NCI-H524 (cell line): ENCODE measurements around the gene SLC6A3.
"Not testable (repeated sequence)": the region's sequence is repeated elsewhere in the genome, so short reads cannot be mapped to it uniquely, and the experiment has no call there.

Source experiments
- DNase-seq, 2 experiments: peaks; one replicate each; lab custom pipeline; 2025; lab: John Stamatoyannopoulos, UW

SLC6A3 gene

DNA sequence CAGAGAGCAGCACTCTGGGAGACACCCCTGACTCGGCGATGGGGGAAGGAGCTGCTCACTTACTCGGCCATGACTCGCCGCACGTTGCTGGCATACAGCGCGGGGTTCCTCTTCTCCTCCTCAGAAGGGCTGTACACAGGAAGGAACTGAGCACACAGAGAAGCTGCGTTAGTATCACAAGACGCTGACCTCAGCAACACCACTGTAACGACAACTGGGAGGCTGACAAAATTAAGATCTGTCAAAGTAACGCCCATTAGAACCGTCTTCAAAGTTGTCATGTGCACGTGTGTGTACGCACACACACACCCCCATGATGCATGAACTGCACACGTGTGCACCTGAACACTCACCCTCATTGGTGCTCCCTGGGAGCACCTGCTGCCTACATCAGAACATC is 32.1 kb upstream of the SLC6A3 start:
- DNase-seq = no peak

DNA sequence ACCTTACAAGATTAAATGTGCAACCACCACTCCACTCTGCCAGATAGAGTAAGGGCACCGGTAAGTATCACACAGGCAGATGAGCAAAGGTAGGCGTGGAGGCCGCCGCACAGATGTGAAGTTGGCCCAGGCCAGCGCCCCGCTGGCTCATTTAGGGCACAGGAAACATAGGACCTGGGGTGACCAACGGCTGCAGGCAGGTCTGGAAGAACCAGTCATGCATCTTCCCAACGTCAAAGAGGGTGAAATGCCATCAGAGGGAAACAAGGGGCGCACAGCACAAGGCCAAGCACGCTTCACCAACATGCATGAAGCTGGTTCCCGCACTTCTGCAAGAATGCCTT is 31.7 kb upstream of the SLC6A3 start:
- no peak for DNase-seq

- no peak for DNase-seq
Measured at GRCh38 chr5:1476181-1476966, 31.1 kb upstream of the SLC6A3 start.

- DNase-seq = not testable (repeated sequence)
Measured at GRCh38 chr5:1475544-1475900, 30.3 kb upstream of the SLC6A3 start.

GRCh38 chr5:1474866-1475543 is 29.8 kb upstream of the SLC6A3 start:
- no peak for DNase-seq

GRCh38 chr5:1474183-1474839 is 29.1 kb upstream of the SLC6A3 start:
- no peak for DNase-seq

GRCh38 chr5:1473746-1474145 is 28.5 kb upstream of the SLC6A3 start:
- no peak for DNase-seq

- DNase-seq = no peak
Measured at GRCh38 chr5:1472964-1473628, 27.9 kb upstream of the SLC6A3 start.

GRCh38 chr5:1471997-1472963 is 27.0 kb upstream of the SLC6A3 start:
- DNase-seq = no peak

- no peak for DNase-seq
Measured at GRCh38 chr5:1471240-1471853, 26.1 kb upstream of the SLC6A3 start.

GRCh38 chr5:1470762-1471211 is 25.5 kb upstream of the SLC6A3 start:
- no peak for DNase-seq

DNA sequence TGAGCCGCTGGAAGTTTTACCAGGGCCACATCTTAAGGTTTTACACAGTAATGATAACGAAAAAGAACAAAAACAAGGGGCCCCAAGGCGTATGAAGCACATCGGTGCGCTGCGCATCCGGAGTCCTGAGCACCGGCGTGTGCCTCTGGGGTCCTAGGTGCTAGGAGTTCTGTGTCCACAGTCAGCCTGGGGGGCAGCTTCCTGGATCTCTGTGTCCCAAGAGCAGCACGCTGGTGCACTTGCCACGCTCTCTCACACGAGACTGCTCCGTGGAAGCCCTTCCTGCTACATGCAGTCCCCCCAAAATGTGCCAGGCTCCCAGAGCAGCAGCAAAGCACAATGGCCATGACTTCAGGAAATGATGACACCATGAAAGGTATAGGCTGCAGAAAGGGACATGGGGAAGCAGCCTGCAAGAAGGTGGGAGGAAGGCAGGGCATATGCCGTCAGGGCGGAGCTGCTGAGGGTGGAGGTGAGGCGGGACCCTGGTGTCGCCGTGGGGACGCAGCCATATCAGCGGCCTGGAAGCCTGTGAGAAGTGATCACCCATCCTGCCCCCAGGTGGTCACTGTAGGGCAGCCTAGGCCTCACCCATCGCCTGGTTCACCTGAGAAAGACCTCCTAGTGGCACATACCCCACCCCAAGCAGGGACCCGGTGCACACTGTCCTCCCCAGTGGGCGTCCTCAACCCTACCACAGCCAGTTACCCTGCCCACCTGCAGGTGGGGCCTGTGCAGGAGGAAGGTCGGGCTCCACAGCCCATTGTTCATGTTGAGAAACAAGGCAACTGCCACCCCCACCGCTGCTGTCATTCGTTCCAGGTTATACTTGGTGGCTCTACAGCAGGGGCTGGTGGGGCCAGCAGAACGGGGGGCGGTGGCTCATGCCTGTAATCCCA is 23.6 kb upstream of the SLC6A3 start:
- DNase-seq = no peak

- DNase-seq = peak in 1 of 2 experiments; percentile 61
Measured at GRCh38 chr5:1468247-1468612, 23.0 kb upstream of the SLC6A3 start.

GRCh38 chr5:1467341-1468246 is 22.4 kb upstream of the SLC6A3 start:
- DNase-seq = no peak

DNA sequence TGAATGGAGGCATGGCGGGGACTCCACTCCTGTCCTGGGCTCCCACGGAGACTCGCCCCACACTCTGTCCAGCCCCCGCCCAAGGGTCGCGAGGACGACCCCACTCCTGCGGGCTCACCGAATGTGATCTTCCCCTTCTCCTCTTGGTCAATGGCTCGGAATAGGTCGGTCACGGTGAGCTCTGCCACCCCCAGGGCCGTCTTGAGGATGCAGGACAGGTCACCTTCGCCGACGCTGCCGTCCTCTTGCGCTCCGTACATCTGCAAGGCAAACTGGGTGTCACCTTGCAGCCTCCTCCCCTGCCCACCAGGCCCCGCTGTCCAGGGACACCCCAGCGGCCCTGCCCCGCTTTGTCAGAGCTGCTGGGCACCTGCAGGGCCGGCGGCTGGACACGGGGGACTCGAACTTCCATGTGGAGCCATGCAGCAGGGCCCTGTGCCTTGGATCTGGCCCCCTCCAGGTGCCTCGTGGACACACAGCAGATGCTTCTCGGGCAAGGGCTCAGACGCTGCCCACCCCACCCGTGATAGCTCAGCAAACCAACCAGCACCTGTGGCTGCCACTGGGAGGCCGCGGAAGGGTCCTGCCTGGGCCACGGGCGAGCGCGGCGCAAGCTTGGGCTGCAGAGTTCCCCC is 21.5 kb upstream of the SLC6A3 start:
- no peak for DNase-seq

- no peak for DNase-seq
Measured at GRCh38 chr5:1465966-1466471, 20.8 kb upstream of the SLC6A3 start.

GRCh38 chr5:1465117-1465516 is 19.9 kb upstream of the SLC6A3 start:
- DNase-seq = no peak

GRCh38 chr5:1464511-1464910 is 19.3 kb upstream of the SLC6A3 start:
- no peak for DNase-seq
